HCT116 (cell line): ENCODE results near the gene CTDNEP1. TPM values are rescaled to one million over a fixed set of nuclear protein-coding genes. Genes with fewer than 3 reads are reported as not detected.

ENCODE experiments used
- ATAC-seq: fragments of 200-7000 bp; cut with Tn5 transposase; 2 replicates; pipeline ENCODE4 v1.9.1; 2020; ENCODE audit warnings: mild to moderate bottlenecking, moderate library complexity
- BruUV-seq: library from RNA; stranded (reverse); fragments of 400-500 nt; replicated peaks from 2 replicates; lab custom pipeline; 2021; lab: Mats Ljungman, UMichigan
- CTCF ChIA-PET: fragments of 300-600 bp; sonication (Branson Sonifier 250); formaldehyde crosslinking; loops from one replicate; lab custom pipeline; 2021; ENCODE audit warnings: antibody characterized with exemption; lab: Charles Lee
- POLR2A ChIA-PET: fragments of 300-600, 350-600 bp; sonication (Branson Sonifier 250); formaldehyde crosslinking; loops from one replicate; lab custom pipeline; 2021; ENCODE audit warnings: antibody characterized with exemption; lab: Charles Lee
- RAD21 ChIA-PET, 2 experiments: fragments of 300-600 bp; sonication (Branson Sonifier 250); formaldehyde crosslinking; loops; one replicate each; lab custom pipeline; 2023; ENCODE audit warnings: low total read pairs in 2 of 2; ENCODE audit not compliant: uncharacterized antibody in 2 of 2, unreplicated experiment in 2 of 2, low non-redundant PET in 1 of 2; lab: Charles Lee
- DNase-seq: peaks from one replicate; pipeline ENCODE4 v3.0.0-alpha.2; 2010; ENCODE audit warnings: low read depth, low spot score
- H2AFZ ChIP-seq: fragments of 200-600 bp; shearing (Covaris generic), sonication (generic); 2 replicates; pipeline ENCODE4 v1.6.1; 2017; ENCODE audit warnings: low read depth, mixed run types, mixed read lengths, antibody characterized with exemption, low read length; ENCODE audit not compliant: poor library complexity, severe bottlenecking
- H3K27ac ChIP-seq: 2 replicates; pipeline ENCODE4 v1.5.1; 2012; ENCODE audit warnings: low read depth, low read length
- H3K27me3 ChIP-seq: fragments of 200-600 bp; sonication (generic); 2 replicates; pipeline ENCODE4 v1.6.1; 2016; ENCODE audit warnings: mixed run types, low read length, mixed read lengths; ENCODE audit not compliant: insufficient read depth
- H3K36me3 ChIP-seq, 2 experiments: fragments of 200-500 bp in 1 of 2; fragments of 200-600 bp in 1 of 2; sonication (Bioruptor generic) in 1 of 2; sonication (generic) in 1 of 2; 2 replicates each; pipeline versions ENCODE4 v1.5.1 to v1.6.1; 2014 to 2016; ENCODE audit warnings: low read length in 2 of 2, inconsistent platforms in 1 of 2, mixed read lengths in 1 of 2, mixed run types in 1 of 2; ENCODE audit not compliant: insufficient read depth in 2 of 2, control insufficient read depth in 1 of 2
- H3K4me1 ChIP-seq, 2 experiments: fragments of 200-600 bp in 1 of 2; sonication (generic) in 1 of 2; 2 replicates each; pipeline versions ENCODE4 v1.5.1 to v1.6.1; 2012 to 2017; ENCODE audit warnings: low read length in 2 of 2, inconsistent platforms in 1 of 2, mild to moderate bottlenecking in 1 of 2, mixed read lengths in 1 of 2, mixed run types in 1 of 2, moderate library complexity in 1 of 2; ENCODE audit not compliant: insufficient read depth in 2 of 2, control insufficient read depth in 1 of 2
- H3K4me2 ChIP-seq: fragments of 200-600 bp; sonication (generic); 2 replicates; pipeline ENCODE4 v1.6.1; 2017; ENCODE audit warnings: mixed run types, low read length, mixed read lengths
- H3K4me3 ChIP-seq, 2 experiments: fragments of 200-600 bp in 1 of 2; sonication (generic) in 1 of 2; replicated peaks in 1 of 2; 2 replicates each; pipeline ENCODE4 v1.5.1; 2011 to 2016; ENCODE audit warnings: low read length in 2 of 2, control low read depth in 1 of 2, low read depth in 1 of 2, mild to moderate bottlenecking in 1 of 2, mixed read lengths in 1 of 2, mixed run types in 1 of 2
- H3K79me2 ChIP-seq: fragments of 200-600 bp; sonication (generic); 2 replicates; pipeline ENCODE4 v1.6.1; 2017; ENCODE audit warnings: mild to moderate bottlenecking, mixed run types, low read length, moderate library complexity, mixed read lengths; ENCODE audit not compliant: insufficient read depth
- H3K9ac ChIP-seq: fragments of 200-600 bp; sonication (generic); 2 replicates; pipeline ENCODE4 v1.6.1; 2016; ENCODE audit warnings: low read length, mixed read lengths
- H3K9me2 ChIP-seq: fragments of 200-600 bp; sonication (generic), shearing (Covaris generic); 2 replicates; pipeline ENCODE4 v1.6.1; 2017; ENCODE audit warnings: mixed run types, mild to moderate bottlenecking, moderate library complexity; ENCODE audit not compliant: insufficient read depth
- H3K9me3 ChIP-seq, 2 experiments: fragments of 200-500 bp in 1 of 2; fragments of 200-600 bp in 1 of 2; sonication (Bioruptor generic) in 1 of 2; sonication (generic) in 1 of 2; 2 replicates each; pipeline ENCODE4 v1.6.1; 2014 to 2017; ENCODE audit warnings: low read length in 2 of 2, mixed read lengths in 2 of 2, inconsistent platforms in 1 of 2, low read depth in 1 of 2, mild to moderate bottlenecking in 1 of 2, mixed run types in 1 of 2, moderate library complexity in 1 of 2; ENCODE audit not compliant: control insufficient read depth in 1 of 2, insufficient read depth in 1 of 2
- H4K20me1 ChIP-seq: fragments of 200-600 bp; sonication (generic), shearing (Covaris generic); 2 replicates; pipeline ENCODE4 v1.6.1; 2017; ENCODE audit warnings: mixed run types, mild to moderate bottlenecking, moderate library complexity; ENCODE audit not compliant: insufficient read depth
- ATF3 ChIP-seq: IDR thresholded peaks from 2 replicates; pipeline ENCODE4 v1.6.1; 2012
- CBX3 ChIP-seq: IDR thresholded peaks from 2 replicates; pipeline ENCODE4 v1.6.1; 2012; ENCODE audit warnings: low read depth
- CEBPB ChIP-seq: IDR thresholded peaks from 2 replicates; pipeline ENCODE4 v1.6.1; 2012; ENCODE audit warnings: low read depth
- EGR1 ChIP-seq: IDR thresholded peaks from 2 replicates; pipeline ENCODE4 v1.6.1; 2012; ENCODE audit warnings: low read depth
- ELF1 ChIP-seq: IDR thresholded peaks from 2 replicates; pipeline ENCODE4 v1.6.1; 2012; ENCODE audit warnings: low read depth, borderline replicate concordance
- EZH2 ChIP-seq: fragments of 200-600 bp; sonication (generic); IDR thresholded peaks from 2 replicates; pipeline ENCODE4 v1.6.1; 2017; ENCODE audit warnings: antibody characterized with exemption, mixed run types
- EZH2phosphoT487 ChIP-seq: fragments of 200-600 bp; IDR thresholded peaks from 2 replicates; pipeline ENCODE4 v1.6.1; 2018; ENCODE audit warnings: antibody characterized with exemption, borderline replicate concordance
- FOSL1 ChIP-seq: IDR thresholded peaks from 2 replicates; pipeline ENCODE4 v1.6.1; 2012; ENCODE audit warnings: low read depth
- JUND ChIP-seq: IDR thresholded peaks from 2 replicates; pipeline ENCODE4 v1.6.1; 2012
- POLR2A ChIP-seq: IDR thresholded peaks from 2 replicates; pipeline ENCODE4 v1.7.0; 2011; ENCODE audit warnings: borderline replicate concordance; ENCODE audit not compliant: insufficient read depth, insufficient read length; ENCODE audit errors: extremely low read depth
- POLR2AphosphoS5 ChIP-seq: IDR thresholded peaks from 2 replicates; pipeline ENCODE4 v1.6.1; 2011; ENCODE audit warnings: mild to moderate bottlenecking, low read depth, low read length, moderate library complexity
- RAD21 ChIP-seq: IDR thresholded peaks from 2 replicates; pipeline ENCODE4 v1.6.1; 2012; ENCODE audit warnings: low read depth, mild to moderate bottlenecking
- REST ChIP-seq: IDR thresholded peaks from 2 replicates; pipeline ENCODE4 v1.6.1; 2012; ENCODE audit warnings: low read depth
- SIN3A ChIP-seq: IDR thresholded peaks from 2 replicates; pipeline ENCODE4 v1.6.1; 2012; ENCODE audit warnings: low read depth
- SP1 ChIP-seq: IDR thresholded peaks from 2 replicates; pipeline ENCODE4 v1.6.1; 2012; ENCODE audit warnings: low read depth
- SRF ChIP-seq: IDR thresholded peaks from 2 replicates; pipeline ENCODE4 v1.6.1; 2012; ENCODE audit warnings: low read depth
- TCF7L2 ChIP-seq: IDR thresholded peaks from 2 replicates; pipeline ENCODE4 v1.7.0; 2011; ENCODE audit warnings: borderline replicate concordance, inconsistent platforms; ENCODE audit not compliant: insufficient read depth, insufficient read length; ENCODE audit errors: extremely low read depth
- YY1 ChIP-seq: IDR thresholded peaks from 2 replicates; pipeline ENCODE4 v1.6.1; 2011; ENCODE audit warnings: low read length, low read depth, moderate library complexity, mild to moderate bottlenecking; ENCODE audit not compliant: insufficient replicate concordance; ENCODE audit errors: extremely low read depth
- ZFX ChIP-seq: fragments of 450-650 bp; IDR thresholded peaks from 2 replicates; pipeline ENCODE4 v1.6.1; 2017
- ZNF274 ChIP-seq: fragments of 200-500 bp; sonication (Bioruptor generic); IDR thresholded peaks from 2 replicates; pipeline ENCODE4 v1.6.1; 2014; ENCODE audit warnings: mild to moderate bottlenecking, low read depth, low read length, inconsistent platforms
- intact Hi-C: fragments of 100-400 bp; cut with micrococcal nuclease; formaldehyde crosslinking; loops from 2 replicates; pipeline ENCODE4 v1.10.0; 2022
- total RNA-seq: library from RNA; stranded (reverse); gene quantifications from one replicate; pipeline ENCODE4 v1.2.1, GENCODE V29; 2021; ENCODE audit not compliant: unreplicated experiment
- TF ChIP-seq, protein P1 (sequence below), 3 experiments: fragments of 200-600 bp in 1 of 3; sonication (generic) in 1 of 3; IDR thresholded peaks in 2 of 3; conservative IDR thresholded peaks in 1 of 3; 2 replicates each; pipeline ENCODE4 v1.5.1; 2012 to 2017; ENCODE audit warnings: low read depth in 2 of 3, low read length in 2 of 3, antibody characterized with exemption in 1 of 3, borderline replicate concordance in 1 of 3, control low read depth in 1 of 3, mild to moderate bottlenecking in 1 of 3, mixed read lengths in 1 of 3, mixed run types in 1 of 3, moderate library complexity in 1 of 3; ENCODE audit not compliant: insufficient read depth in 1 of 3
- TF ChIP-seq, protein P2 (sequence below): IDR thresholded peaks from 2 replicates; pipeline ENCODE4 v1.6.1; 2012

CTDNEP1 gene
- total RNA-seq, 1 experiment from 2014 or later, result 143 TPM

DNA sequence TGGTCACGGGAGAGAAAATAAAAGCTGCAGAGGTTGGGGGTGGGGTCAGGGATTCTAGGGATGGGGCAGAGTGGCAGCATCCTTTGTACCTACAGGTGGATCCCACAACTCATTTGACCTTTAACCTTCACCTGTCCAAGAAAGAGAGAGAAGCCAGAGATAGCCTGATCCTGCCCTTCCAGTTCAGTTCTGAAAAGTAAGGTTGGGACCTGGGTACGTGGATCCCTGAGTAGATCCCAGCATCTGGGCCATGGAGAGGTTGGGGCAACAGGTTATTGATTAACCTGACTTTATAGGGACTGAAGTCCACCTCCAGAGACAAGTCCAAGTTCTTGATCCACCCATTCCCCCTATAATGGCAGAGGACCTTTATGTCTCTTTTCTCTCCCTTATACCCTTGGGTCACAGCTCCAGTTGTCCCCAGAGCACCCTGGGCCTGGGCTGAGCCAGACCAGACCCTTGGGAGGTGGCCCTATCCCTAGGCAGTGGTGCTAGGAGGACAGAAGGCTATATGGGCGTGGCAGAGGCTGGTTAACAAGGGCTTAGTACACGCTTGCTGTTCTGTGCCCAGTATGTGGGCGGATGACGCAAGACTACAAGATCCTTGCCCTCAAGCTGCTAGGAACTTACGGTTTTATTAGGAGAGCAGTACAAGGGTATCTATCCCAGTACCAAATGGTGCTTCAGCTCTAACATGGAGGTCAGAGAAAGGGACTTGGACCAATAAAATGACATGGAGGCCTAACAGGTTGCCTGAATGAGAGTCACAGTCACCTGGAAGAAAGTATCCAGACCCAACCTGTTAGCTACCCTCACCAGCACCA lies 7.4 kb upstream of the CTDNEP1 start:
- POLR2A ChIA-PET, result interaction anchor here (1.1 to 3.0 kb wide), 4 partner anchors 17 to 55 kb away, joined by 3 to 15 read pairs (median 6); partner anchors contain the start of genes ACADVL, DLG4 and GABARAP
- DNase-seq (peak; percentile 62), ATAC-seq (no peak)
- peaks cover 15 to 32% of the 10 kb centered on the region in 2 experiments for H3K36me3 ChIP-seq
- no peaks in the 10 kb centered on the region for H3K9me3 ChIP-seq
- H4K20me1 ChIP-seq, result peaks cover 5% of the 10 kb centered on the region; the same call in 1 of the 2 replicates
- H3K79me2 ChIP-seq, result peaks cover 69% of the 10 kb centered on the region
- no peaks in the 10 kb centered on the region for H3K9me2 ChIP-seq
- intact Hi-C loops, result no loop called here
- H3K4me1 ChIP-seq, result peaks cover 21 to 38% of the 10 kb centered on the region in 2 experiments
- RAD21 ChIA-PET, result no interaction called here
- no TSS peak for BruUV-seq
- H3K4me3 ChIP-seq, result peak overlapping the region; percentile 4 to 6; a peak in 1 of 4 replicates
- peak overlapping the region; percentile 94 for H3K27ac ChIP-seq
- no peaks in the 10 kb centered on the region for H3K27me3 ChIP-seq
- H2AFZ ChIP-seq, result no peak overlapping the region
- H3K9ac ChIP-seq, result peak overlapping the region; percentile 36
- peak overlapping the region; percentile 90 for H3K4me2 ChIP-seq
- CTCF ChIA-PET, result interaction anchor here (0.8 kb wide), 1 partner anchor 38 kb away, joined by 3 read pairs; no protein-coding TSS in a partner anchor
- TF ChIP-seq ATF3, result no peak
- no peak for TF ChIP-seq ZNF274
- peak; percentile 58 for TF ChIP-seq SIN3A
- TF ChIP-seq, protein P1, sequence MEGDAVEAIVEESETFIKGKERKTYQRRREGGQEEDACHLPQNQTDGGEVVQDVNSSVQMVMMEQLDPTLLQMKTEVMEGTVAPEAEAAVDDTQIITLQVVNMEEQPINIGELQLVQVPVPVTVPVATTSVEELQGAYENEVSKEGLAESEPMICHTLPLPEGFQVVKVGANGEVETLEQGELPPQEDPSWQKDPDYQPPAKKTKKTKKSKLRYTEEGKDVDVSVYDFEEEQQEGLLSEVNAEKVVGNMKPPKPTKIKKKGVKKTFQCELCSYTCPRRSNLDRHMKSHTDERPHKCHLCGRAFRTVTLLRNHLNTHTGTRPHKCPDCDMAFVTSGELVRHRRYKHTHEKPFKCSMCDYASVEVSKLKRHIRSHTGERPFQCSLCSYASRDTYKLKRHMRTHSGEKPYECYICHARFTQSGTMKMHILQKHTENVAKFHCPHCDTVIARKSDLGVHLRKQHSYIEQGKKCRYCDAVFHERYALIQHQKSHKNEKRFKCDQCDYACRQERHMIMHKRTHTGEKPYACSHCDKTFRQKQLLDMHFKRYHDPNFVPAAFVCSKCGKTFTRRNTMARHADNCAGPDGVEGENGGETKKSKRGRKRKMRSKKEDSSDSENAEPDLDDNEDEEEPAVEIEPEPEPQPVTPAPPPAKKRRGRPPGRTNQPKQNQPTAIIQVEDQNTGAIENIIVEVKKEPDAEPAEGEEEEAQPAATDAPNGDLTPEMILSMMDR (IDR thresholded peaks at IDR 0.05 in 2 of 3, conservative IDR thresholded peaks at IDR 0.05 in 1 of 3; ENCODE audit: borderline replicate concordance in 1 of 3, insufficient read depth in 1 of 3, low read depth in 2 of 3, low read length in 2 of 3), result no peak
- TF ChIP-seq SRF, result no peak
- TF ChIP-seq POLR2A, result peak; percentile 22
- TF ChIP-seq ELF1, result no peak
- no peak for TF ChIP-seq EZH2phosphoT487
- peak; percentile 29; the same call in 1 of the 2 replicates for TF ChIP-seq JUND
- TF ChIP-seq POLR2AphosphoS5, result peak; percentile 48
- TF ChIP-seq, protein P2, sequence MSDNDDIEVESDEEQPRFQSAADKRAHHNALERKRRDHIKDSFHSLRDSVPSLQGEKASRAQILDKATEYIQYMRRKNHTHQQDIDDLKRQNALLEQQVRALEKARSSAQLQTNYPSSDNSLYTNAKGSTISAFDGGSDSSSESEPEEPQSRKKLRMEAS, result peak; percentile 49; the same call in 1 of the 2 replicates
- no peak for TF ChIP-seq CBX3
- no peak for TF ChIP-seq TCF7L2
- peak; percentile 52; the same call in 1 of the 2 replicates for TF ChIP-seq SP1
- TF ChIP-seq EZH2, result no peak
- TF ChIP-seq CEBPB, result peak; percentile 93
- TF ChIP-seq FOSL1, result no peak
- TF ChIP-seq RAD21, result no peak
- no peak for TF ChIP-seq YY1
- peak; percentile 95 for TF ChIP-seq EGR1
- TF ChIP-seq ZFX, result no peak
- no peak for TF ChIP-seq REST
